22Rv1 (cell line): ENCODE measurements around the gene MBD2.
A peak's percentile ranks its signal among the peaks of the same experiment; 100 is the strongest.
"Not testable (repeated sequence)": the region's sequence is repeated elsewhere in the genome, so short reads cannot be mapped to it uniquely, and the experiment has no call there.

Experiments used
- H3K27ac ChIP-seq: fragments of 450-650 bp; 2 replicates; pipeline ENCODE4 v1.5.1; 2017
- ZFX ChIP-seq: fragments of 450-650 bp; IDR thresholded peaks from 2 replicates; pipeline ENCODE4 v1.6.1; 2017; ENCODE audit warnings: antibody characterized with exemption, borderline replicate concordance
- TF ChIP-seq, protein P1 (sequence below): fragments of 450-650 bp; IDR thresholded peaks from 2 replicates; pipeline ENCODE4 v1.5.1; 2017; ENCODE audit warnings: mild to moderate bottlenecking

The MBD2 gene

GRCh38 chr18:54260396-54261072 is 36.1 kb upstream of the MBD2 start:
- no peak overlapping the region for H3K27ac ChIP-seq
- TF ChIP-seq ZFX = no peak
- TF ChIP-seq, protein P1, sequence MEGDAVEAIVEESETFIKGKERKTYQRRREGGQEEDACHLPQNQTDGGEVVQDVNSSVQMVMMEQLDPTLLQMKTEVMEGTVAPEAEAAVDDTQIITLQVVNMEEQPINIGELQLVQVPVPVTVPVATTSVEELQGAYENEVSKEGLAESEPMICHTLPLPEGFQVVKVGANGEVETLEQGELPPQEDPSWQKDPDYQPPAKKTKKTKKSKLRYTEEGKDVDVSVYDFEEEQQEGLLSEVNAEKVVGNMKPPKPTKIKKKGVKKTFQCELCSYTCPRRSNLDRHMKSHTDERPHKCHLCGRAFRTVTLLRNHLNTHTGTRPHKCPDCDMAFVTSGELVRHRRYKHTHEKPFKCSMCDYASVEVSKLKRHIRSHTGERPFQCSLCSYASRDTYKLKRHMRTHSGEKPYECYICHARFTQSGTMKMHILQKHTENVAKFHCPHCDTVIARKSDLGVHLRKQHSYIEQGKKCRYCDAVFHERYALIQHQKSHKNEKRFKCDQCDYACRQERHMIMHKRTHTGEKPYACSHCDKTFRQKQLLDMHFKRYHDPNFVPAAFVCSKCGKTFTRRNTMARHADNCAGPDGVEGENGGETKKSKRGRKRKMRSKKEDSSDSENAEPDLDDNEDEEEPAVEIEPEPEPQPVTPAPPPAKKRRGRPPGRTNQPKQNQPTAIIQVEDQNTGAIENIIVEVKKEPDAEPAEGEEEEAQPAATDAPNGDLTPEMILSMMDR = no peak

DNA sequence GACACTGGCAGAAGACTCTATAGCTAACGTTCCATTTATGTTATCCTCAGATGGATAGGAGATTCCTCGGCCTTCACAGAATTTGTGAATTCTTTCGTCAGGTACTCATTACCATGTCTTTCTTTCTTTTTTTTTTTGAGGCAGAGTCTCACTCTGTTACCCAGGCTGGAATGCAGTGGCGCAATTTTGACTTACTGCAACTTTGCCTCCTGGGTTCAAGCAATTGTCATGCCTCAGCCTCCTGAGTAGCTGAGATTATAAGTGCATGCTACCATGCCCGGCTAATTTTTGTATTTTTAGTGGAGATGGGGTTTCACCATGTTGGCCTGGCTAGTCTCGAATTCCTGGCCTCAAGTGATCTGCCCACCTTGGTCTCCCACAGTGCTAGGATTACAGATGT is 33.3 kb upstream of the MBD2 start:
- H3K27ac ChIP-seq = not testable (repeated sequence)

DNA sequence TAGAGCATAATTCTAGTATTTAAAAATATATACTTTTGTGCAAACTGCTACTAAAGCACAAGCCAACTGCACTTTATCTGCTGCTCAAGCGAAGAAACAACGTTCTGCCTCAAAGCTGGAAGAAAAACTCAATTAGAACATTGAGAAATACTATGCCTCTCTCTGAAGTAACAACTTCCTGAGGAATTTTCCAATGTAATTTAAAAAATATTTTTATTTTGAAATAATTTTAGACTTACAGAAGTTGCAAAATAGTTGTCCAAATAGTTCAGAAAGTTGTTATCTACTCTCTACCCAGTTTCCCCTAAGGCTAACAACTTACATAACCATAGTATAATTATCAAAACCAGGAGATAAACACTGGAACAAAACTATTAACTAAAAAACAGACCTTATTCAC is 32.5 kb upstream of the MBD2 start:
- TF ChIP-seq, protein P1 = no peak
- no peak for TF ChIP-seq ZFX
- no peak overlapping the region for H3K27ac ChIP-seq

DNA sequence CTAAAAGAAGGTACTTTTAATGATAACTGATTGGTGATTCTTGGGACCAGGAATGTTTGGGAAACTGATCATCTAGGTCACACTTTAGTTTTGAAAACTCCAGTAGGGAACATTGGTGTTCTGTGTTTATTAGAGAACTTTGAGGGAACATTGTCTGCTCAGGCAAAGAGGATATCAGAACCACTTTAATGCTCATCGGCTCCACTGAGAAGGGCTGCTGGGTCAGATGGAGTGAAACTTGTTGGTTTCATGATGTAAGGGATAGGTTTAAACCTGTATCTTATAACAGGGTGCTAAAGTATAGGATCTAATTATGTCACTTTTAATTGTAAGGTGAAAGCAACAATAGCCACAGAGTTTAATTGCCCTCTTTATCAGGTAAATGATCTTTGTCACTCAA is 30.7 kb upstream of the MBD2 start:
- no peak for TF ChIP-seq ZFX
- TF ChIP-seq, protein P1 = no peak
- peak overlapping the region; percentile 71 for H3K27ac ChIP-seq

GRCh38 chr18:54254265-54254758 is 29.8 kb upstream of the MBD2 start:
- H3K27ac ChIP-seq = peak overlapping the region; percentile 71
- TF ChIP-seq, protein P1 = no peak
- TF ChIP-seq ZFX = no peak

DNA sequence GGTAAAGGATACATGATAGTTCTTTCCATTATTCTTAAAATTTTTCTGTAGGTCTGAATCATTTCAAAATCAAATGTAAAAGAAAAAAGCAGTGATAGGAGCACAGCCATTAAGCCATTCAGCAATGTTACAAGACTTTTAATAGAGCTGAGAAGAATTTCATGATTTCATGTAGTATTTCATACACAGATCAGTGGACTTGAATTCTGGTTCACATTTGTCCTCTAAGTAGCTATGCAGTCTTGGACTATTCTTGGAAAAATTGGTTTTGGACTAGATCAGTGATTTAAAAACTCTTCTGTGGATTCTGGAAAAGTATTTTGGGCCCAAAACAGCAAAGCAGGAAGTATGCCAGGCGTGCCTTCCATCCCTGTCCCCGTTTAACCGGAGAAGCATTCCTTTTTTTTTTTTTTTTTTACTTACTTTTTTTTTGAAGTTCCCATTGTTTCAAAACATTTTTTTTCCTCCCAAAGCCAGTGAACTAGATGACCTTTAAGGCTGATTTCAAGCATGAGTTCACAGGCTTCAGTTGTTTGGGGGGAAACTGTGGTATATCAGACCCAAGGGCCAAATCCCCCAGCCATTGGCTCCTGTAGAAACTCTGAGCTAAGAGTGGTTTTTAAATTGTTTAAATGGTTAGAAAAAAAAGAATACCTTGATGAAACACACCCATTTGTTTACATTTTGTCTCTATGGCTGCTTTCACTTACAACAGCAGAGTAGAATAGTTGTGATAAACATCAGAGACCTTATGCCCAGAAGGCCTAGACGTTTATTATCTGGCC is 27.3 kb upstream of the MBD2 start:
- no peak overlapping the region for H3K27ac ChIP-seq
- TF ChIP-seq, protein P1 = no peak
- no peak for TF ChIP-seq ZFX

DNA sequence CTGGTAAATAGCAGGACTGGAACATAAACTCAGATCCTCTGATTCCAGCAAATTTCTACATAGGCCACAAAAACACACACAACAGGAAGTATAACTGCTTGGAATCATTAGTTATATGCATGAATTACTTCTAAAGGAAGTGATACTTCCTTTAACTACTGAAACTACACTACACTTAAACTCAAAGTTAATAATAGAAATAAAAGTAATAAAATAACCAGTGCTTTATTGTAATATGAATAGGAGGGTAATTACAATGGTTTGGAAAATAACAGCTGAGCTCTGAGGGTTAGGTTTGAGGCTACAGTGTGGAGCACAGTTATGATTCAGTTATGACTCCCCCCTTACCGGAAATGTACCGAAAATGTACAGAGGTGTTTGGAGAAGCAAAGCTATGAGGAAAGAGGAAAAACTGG is 26.4 kb upstream of the MBD2 start:
- no peak overlapping the region for H3K27ac ChIP-seq
- TF ChIP-seq, protein P1 = no peak
- TF ChIP-seq ZFX = no peak
